ENCODE data around the gene ELN. TPM values are rescaled to one million over a fixed set of nuclear protein-coding genes. Genes with fewer than 3 reads are reported as not detected.

Gene ELN
- total and polyA plus RNA-seq, 9 of the 15 experiments (the other 6 are each of a cell fraction or from before 2014, with no cell fraction given), result 0.20 TPM; not detected in 8

DNA sequence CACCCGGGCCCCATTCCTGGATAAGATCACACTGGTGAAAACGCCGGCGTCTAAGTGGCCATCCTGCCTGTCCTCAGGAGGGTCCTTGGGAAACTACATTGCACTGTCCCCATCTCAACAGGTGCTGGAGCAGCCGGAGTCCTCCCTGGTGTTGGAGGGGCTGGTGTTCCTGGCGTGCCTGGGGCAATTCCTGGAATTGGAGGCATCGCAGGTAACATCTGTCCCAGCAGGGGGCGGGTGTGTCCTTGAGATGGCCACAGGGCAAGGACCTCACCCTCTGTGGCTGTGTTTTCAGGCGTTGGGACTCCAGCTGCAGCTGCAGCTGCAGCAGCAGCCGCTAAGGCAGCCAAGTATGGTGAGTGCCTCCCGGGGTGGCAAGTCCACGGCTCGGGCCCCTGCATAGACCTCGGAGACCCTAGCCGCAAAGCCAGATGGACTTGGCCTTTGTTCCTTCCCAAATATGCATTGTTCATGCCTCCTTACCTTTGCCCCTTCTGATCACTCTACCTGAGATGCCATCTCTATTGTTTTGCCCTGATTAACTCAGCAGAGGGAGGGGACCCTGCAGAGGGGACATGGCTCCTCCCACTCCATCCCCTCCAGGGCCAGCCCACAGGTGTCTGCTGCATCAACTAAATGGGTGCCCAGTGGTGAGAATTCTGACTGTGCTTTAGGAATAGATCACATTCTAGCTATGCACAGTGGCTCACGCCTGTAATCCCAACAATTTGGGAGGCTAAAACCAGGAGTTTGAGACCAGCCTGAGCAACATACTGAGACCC, 23.8 kb downstream of the ELN start (continued):
- TF ChIP-seq, protein P1, sequence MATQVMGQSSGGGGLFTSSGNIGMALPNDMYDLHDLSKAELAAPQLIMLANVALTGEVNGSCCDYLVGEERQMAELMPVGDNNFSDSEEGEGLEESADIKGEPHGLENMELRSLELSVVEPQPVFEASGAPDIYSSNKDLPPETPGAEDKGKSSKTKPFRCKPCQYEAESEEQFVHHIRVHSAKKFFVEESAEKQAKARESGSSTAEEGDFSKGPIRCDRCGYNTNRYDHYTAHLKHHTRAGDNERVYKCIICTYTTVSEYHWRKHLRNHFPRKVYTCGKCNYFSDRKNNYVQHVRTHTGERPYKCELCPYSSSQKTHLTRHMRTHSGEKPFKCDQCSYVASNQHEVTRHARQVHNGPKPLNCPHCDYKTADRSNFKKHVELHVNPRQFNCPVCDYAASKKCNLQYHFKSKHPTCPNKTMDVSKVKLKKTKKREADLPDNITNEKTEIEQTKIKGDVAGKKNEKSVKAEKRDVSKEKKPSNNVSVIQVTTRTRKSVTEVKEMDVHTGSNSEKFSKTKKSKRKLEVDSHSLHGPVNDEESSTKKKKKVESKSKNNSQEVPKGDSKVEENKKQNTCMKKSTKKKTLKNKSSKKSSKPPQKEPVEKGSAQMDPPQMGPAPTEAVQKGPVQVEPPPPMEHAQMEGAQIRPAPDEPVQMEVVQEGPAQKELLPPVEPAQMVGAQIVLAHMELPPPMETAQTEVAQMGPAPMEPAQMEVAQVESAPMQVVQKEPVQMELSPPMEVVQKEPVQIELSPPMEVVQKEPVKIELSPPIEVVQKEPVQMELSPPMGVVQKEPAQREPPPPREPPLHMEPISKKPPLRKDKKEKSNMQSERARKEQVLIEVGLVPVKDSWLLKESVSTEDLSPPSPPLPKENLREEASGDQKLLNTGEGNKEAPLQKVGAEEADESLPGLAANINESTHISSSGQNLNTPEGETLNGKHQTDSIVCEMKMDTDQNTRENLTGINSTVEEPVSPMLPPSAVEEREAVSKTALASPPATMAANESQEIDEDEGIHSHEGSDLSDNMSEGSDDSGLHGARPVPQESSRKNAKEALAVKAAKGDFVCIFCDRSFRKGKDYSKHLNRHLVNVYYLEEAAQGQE (IDR thresholded peaks at IDR 0.05; ENCODE audit: borderline replicate concordance), result peak; percentile 70
- TF ChIP-seq, protein P1 (CRISPR knock-in tag; IDR thresholded peaks at IDR 0.05; ENCODE audit: low read depth), result no peak
- TF ChIP-seq ZNF408 (CRISPR knock-in tag; IDR thresholded peaks at IDR 0.05; ENCODE audit: low read depth) (no peak), ZNF551 (CRISPR knock-in tag; IDR thresholded peaks at IDR 0.05) (no peak), DEAF1 (CRISPR knock-in tag; IDR thresholded peaks at IDR 0.05) (no peak), TFAM (CRISPR knock-in tag; conservative IDR thresholded peaks at IDR 0.05) (no peak), HDAC6 (IDR thresholded peaks at IDR 0.05; ENCODE audit: low read depth, low read length) (no peak), STAG1 (CRISPR knock-in tag; IDR thresholded peaks at IDR 0.05; ENCODE audit: borderline replicate concordance) (peak; percentile 87; the same call in 1 of the 2 replicates), SRSF9 (IDR thresholded peaks at IDR 0.05; ENCODE audit: borderline replicate concordance, low read depth, low read length) (no peak), SRSF3 (IDR thresholded peaks at IDR 0.05; ENCODE audit: insufficient read depth, low read length) (no peak), MAFF (IDR thresholded peaks at IDR 0.05; ENCODE audit: low read length) (no peak), ARID1B (IDR thresholded peaks at IDR 0.05) (peak; percentile 31; the same call in 1 of the 2 replicates), ZBTB17 (CRISPR knock-in tag; IDR thresholded peaks at IDR 0.05) (no peak), SMC3 (conservative IDR thresholded peaks at IDR 0.05; ENCODE audit: insufficient read depth, low read depth, low read length) (peak; percentile 58)
